Fibroblast of lung (primary cell): Measurements from ENCODE around the gene ITPR3.

Source experiments
- EZH2 ChIP-seq: IDR thresholded peaks from 2 replicates; pipeline ENCODE4 v1.5.1; 2012; ENCODE audit warnings: low read length, control low read depth, mild to moderate bottlenecking; ENCODE audit errors: missing control alignments
- TF ChIP-seq, protein P1 (sequence below), 2 donors: IDR thresholded peaks in 1 of 2; conservative IDR thresholded peaks in 1 of 2; 1 replicate in 1 of 2; 2 replicates in 1 of 2; pipeline ENCODE4 v1.5.1; 2011 to 2012; ENCODE audit warnings: low read length in 2 of 2, control low read depth in 1 of 2, inconsistent platforms in 1 of 2, low read depth in 1 of 2, mild to moderate bottlenecking in 1 of 2

- TF ChIP-seq, protein P1, sequence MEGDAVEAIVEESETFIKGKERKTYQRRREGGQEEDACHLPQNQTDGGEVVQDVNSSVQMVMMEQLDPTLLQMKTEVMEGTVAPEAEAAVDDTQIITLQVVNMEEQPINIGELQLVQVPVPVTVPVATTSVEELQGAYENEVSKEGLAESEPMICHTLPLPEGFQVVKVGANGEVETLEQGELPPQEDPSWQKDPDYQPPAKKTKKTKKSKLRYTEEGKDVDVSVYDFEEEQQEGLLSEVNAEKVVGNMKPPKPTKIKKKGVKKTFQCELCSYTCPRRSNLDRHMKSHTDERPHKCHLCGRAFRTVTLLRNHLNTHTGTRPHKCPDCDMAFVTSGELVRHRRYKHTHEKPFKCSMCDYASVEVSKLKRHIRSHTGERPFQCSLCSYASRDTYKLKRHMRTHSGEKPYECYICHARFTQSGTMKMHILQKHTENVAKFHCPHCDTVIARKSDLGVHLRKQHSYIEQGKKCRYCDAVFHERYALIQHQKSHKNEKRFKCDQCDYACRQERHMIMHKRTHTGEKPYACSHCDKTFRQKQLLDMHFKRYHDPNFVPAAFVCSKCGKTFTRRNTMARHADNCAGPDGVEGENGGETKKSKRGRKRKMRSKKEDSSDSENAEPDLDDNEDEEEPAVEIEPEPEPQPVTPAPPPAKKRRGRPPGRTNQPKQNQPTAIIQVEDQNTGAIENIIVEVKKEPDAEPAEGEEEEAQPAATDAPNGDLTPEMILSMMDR (conservative IDR thresholded peaks at IDR 0.05 in 1 of 2, IDR thresholded peaks at IDR 0.05 in 1 of 2; ENCODE audit: low read depth in 1 of 2, low read length in 2 of 2), result no peak
- TF ChIP-seq EZH2, result no peak
These were observed 2.8 kb downstream of the ITPR3 start for GRCh38 chr6:33623895-33624381.
